SIG-M5 (cell line): ENCODE measurements around the gene PRSS57.
"Not testable (repeated sequence)": the region's sequence is repeated elsewhere in the genome, so short reads cannot be mapped to it uniquely, and the experiment has no call there.

Experiments
- DNase-seq: peaks from one replicate; lab custom pipeline; 2025; lab: John Stamatoyannopoulos, UW

PRSS57 gene

GRCh38 chr19:674282-675151 is 20.7 kb downstream of the PRSS57 start:
- no peak for DNase-seq

DNA sequence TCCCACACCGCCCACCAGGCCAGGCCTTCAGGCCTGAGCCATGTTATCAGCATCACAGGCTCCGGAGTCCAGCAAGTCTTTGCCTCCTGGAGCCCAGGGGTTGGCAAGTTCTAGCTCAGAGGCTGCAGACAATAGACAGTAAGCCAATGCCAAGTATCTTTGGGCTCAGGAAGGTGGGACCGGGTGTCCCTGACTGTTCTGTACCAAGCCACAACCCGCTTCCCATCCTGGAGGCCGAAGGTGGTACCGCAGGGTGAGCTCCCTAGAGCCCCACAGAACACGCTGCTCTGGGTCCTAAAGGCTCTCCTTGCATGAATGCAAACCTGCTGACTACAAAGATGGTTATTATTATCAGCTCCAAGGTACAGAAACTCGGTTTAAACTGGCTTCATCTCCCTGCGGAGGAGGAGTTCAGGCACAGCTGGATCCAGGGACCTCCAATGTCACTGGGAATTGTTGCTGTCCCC is 24.6 kb downstream of the PRSS57 start:
- DNase-seq: no peak

- not testable (repeated sequence) for DNase-seq
Measured at GRCh38 chr19:668675-669434, 26.4 kb downstream of the PRSS57 start.

DNA sequence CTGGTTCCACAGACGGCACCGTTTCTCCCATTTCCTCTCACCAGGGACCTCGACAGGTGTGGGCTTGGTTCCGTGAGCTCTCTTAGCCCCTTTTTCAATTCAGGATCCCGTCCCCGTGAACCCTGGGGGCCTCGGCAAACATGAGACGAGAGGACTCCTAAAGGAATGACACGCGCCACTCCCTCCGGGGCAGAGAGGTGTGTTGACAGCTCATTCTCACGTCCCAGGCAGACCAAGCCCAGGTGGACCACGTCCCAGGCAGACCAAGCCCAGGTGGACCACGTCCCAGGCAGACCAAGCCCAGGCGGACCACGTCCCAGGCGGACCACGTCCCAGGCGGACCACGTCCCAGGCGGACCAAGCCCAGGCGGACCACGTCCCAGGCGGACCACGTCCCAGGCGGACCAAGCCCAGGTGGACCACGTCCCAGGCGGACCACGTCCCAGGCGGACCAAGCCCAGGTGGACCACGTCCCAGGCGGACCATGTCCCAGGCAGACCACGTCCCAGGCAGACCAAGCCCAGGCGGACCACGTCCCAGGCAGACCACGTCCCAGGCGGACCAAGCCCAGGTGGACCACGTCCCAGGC is 28.2 kb downstream of the PRSS57 start:
- not testable (repeated sequence) for DNase-seq

- DNase-seq: no peak
Measured at GRCh38 chr19:664913-665443, 30.3 kb downstream of the PRSS57 start.

GRCh38 chr19:663682-664117 is 31.6 kb downstream of the PRSS57 start:
- no peak for DNase-seq

DNA sequence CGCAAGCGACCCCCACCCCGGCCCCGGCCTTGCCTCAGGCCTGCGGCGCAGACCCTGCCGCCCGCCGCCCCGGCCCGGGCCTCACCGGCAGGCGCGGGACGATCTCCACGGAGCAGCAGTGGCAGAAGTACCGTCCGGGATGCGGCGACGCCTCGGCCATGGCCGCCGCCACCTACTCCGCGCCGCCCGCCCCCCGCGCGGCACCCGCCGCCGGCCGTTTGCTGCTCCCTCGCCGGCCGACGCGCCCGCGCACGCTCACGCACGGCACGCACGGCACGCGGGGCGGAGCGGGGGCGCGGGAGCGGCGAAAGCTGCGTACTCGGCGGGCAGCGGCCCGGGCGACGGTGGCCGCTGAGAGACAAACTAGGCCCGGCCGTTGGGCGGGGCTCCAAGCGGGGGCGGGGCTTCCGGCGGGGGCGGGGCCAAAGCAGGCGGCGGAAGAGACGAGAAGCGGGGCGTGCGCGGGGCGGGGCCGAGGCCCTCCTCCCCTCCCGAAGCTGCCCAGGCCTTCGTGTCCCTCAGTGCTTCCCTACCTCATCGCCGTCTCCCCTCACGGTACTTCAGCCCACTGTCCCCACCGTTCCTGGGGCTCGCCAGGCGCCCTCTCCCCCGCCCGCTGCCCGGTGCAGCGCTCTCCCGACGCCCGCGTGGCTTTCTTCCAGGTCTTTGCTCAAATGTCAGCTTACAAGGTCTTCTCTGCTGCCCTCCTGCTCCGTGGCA is 32.1 kb downstream of the PRSS57 start, which contains the start of gene RNF126:
TSS of gene RNF126 (minus strand) at position 253 of the 720 bp plus-strand sequence. CDS start at position 160, 93 bp downstream.
- no peak for DNase-seq

DNA sequence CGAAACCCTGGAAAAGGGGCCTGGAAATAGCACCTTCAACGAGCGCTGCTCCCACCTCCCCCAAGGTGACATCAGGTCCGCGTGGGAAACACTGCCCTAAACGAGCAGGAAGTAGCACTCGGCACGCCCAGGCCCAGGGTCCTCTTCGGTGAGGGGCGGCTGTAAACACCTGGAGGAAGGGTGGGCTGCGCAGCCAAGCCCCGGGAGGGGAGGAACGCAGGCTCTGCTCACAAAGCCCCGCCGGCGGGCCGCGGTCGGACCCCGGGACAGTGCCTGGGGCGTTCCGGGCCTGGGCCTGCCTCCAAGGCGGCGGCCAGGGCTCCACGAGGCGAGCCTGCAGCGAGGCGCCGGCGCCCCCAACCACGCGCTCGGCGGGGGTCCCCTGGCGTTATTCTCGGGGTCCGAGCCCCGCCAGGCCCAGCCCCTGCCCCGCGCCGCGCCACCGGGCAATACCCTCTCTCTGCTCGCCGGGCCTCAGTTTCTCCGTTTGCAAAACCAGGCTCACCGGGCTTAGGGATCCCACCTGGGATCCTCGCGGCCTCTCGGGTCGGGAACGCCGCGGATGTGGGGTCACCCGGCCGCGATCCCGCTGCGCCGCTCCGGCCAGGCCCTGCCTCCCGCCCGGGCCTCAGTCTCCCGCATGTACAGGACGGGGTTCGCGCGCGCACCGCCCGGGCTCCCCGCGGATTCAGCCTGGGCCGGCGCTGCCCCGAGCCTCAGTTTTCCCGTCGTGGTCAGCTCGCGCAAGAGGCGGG is 32.9 kb downstream of the PRSS57 start:
- DNase-seq: no peak

GRCh38 chr19:661427-662196 is 33.6 kb downstream of the PRSS57 start:
- DNase-seq: no peak

DNA sequence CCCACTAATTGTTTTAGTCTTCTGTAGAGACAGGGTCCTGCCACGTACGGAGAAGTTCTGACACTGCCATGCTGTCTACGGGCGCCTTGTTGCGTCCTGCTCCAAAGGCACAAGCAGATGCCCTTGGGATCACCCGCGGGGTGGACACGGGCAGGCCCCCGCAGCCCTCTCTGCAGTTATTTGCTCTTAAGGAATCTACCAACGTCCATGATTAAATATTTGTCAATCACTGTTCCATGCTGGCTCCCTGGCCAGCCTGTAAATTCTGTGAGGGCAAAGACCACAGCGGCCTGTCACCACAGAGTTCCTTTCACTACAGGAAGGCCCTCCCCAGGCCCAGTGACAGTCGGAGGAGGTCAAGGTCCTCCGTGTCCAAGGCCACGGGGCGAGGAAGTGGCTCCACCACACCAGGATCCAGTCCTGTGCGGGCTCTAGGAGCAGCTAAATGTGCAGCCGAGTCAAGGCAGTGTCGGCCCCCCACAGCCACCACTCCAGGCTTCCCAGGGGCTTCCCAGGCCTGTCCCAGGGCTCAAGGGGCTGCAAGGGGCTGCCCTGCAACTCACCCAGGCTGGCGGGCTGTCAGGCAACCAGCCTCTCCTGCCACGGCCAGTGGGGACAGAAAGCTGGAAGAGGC is 34.3 kb downstream of the PRSS57 start:
- no peak for DNase-seq

DNA sequence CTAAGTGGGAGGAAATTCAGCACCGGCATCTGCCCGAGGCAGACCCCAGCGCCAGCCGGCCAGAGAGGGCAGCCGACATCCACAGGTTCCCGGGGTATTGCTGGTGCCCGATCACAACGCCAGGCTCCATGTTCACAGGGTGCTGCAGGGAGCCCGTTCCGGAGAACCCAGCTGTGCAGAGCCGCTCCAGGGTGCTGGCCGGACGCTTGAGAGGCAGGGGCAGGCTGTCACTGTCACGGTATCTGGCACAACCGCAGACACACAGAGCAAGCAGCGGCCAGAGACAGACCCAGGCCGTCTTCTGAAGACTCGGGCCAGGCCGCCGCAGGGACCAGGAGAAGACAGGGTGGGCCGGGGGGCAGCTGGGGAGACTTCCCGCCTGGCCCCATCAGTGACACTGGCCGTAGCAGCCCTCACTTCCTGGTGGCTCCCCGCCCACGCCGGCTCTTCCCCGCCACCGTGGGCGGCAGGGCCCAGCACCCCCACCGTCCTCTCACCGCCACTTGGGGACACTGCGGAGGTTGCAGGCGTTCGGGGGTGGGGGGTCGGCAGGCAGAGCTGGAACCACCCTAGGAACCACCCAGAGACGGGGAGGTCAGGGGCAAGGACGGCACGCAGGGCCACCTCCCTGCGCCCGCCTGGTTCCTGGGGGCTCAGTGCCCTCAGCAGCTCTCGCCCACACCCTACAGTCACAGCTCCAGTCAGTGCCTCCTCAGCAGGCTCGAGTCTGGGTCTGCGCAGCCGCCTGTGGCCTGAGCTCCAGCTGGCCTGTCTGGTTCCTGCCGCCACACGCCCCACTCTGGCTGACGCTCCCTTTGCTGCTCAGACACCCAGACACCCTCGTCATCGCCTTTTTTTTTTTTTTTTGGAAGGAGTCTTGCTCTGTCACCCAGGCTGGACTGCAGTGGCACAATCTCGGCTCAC is 36.1 kb downstream of the PRSS57 start:
- no peak for DNase-seq

DNA sequence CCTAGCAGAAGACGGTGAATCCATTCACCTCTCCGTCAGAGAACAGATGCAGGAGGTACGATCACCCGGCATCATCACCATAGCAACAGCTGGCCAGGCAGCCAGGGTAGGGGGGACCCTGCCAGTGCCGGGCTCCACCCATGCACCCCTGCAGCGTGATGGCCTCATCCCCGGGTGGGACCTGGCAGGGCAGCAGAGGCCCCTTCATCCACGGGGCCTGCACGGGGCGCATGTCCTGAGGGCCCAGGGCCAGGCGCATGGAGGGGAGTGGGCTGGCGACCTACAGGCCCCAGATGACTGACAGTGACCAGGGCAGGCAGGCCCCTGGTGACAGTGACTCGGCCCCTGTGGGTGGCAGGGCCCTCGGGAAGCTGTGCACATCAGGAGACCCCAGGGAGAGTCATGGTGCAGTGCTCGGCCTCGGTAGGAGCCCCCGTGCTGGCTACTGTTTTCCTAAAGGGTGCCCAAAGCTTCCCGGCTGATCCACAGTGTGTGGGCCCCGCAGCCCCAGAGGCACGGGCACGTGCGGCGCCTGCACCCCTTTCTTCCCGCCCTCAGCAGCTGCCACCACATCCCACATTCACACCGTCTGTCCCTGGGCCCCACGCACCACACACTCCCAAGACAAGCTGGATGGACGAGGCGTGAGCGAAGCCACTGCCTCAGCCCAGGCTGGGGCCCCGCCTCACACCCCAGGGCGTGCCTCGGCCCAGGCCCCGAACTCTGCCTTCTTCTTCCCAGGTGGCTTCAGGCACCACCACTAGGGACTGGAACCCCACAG is 37.0 kb downstream of the PRSS57 start:
- no peak for DNase-seq

GRCh38 chr19:657611-658010 is 37.6 kb downstream of the PRSS57 start:
- no peak for DNase-seq

- DNase-seq: no peak
Measured at GRCh38 chr19:656751-657559, 38.3 kb downstream of the PRSS57 start.

GRCh38 chr19:655691-656090 is 39.6 kb downstream of the PRSS57 start:
- DNase-seq: no peak

- DNase-seq: no peak
Measured at GRCh38 chr19:653425-653824, 41.8 kb downstream of the PRSS57 start.
